Peyer's patch (tissue), 4 donors: ENCODE results near the gene ADAMTS16. TPM values are rescaled to one million over a fixed set of nuclear protein-coding genes. Genes with fewer than 3 reads are reported as not detected.

ENCODE experiments used
- DNase-seq, 3 donors: peaks; one replicate each; pipeline ENCODE4 v3.0.0-alpha.2; 2017 to 2019
- H3K27ac ChIP-seq, 4 donors: fragments of 200-600 bp; sonication (generic); one replicate each; pipeline ENCODE4 v1.5.1; 2016 to 2019
- H3K27me3 ChIP-seq, 2 donors: fragments of 200-600 bp; sonication (generic); one replicate each; pipeline ENCODE4 v1.5.1; 2019
- H3K36me3 ChIP-seq, 3 donors: fragments of 200-600 bp; sonication (generic); one replicate each; pipeline ENCODE4 v1.5.1; 2016 to 2019
- H3K4me1 ChIP-seq, 4 donors: fragments of 200-600 bp; sonication (generic); one replicate each; pipeline ENCODE4 v1.5.1; 2016 to 2019
- H3K4me3 ChIP-seq, 4 donors: fragments of 200-600 bp; sonication (generic); 1 replicate in 3 of 4; 2 replicates in 1 of 4; pipeline ENCODE4 v1.5.1; 2016 to 2019; ENCODE audit warnings: mild to moderate bottlenecking in 1 of 4
- H3K9me3 ChIP-seq, 4 donors: fragments of 200-600 bp; sonication (generic); one replicate each; pipeline ENCODE4 v1.5.1; 2016 to 2019; ENCODE audit warnings: mild to moderate bottlenecking in 1 of 4
- CTCF ChIP-seq, 6 experiments: fragments of 450-650 bp in 4 of 6; fragments of 200-600 bp in 2 of 6; sonication (generic) in 1 of 6; IDR thresholded peaks; one replicate each; pipeline ENCODE4 v1.5.1; 2017 to 2019; ENCODE audit warnings: antibody characterized with exemption in 6 of 6, mild to moderate bottlenecking in 3 of 6, moderate library complexity in 1 of 6
- POLR2A ChIP-seq, 2 donors: fragments of 450-650 bp; IDR thresholded peaks; one replicate each; pipeline ENCODE4 v1.5.1; 2017; ENCODE audit warnings: antibody characterized with exemption in 2 of 2, mild to moderate bottlenecking in 2 of 2, moderate library complexity in 2 of 2
- total RNA-seq, 4 donors: library from RNA; depleted of rRNA; stranded (reverse); fragments of >200 nt; gene quantifications; one replicate each; pipeline ENCODE4 v1.1.0, GENCODE V29; 2016

The ADAMTS16 gene
- total RNA-seq, 4 donors from 2014 or later: 1.7 TPM; not detected in 3

- H3K4me3 ChIP-seq: no peak overlapping the region
- H3K27me3 ChIP-seq: no peaks in the 10 kb centered on the region
- no peaks in the 10 kb centered on the region for H3K36me3 ChIP-seq
- H3K4me1 ChIP-seq: no peaks in the 10 kb centered on the region
- no peaks in the 10 kb centered on the region for H3K9me3 ChIP-seq
- TF ChIP-seq CTCF (IDR thresholded peaks at IDR 0.05): no peak
- no peak for TF ChIP-seq POLR2A (IDR thresholded peaks at IDR 0.05)
- no peak overlapping the region for H3K27ac ChIP-seq
- no peak for DNase-seq
Measured at GRCh38 chr5:5181650-5182324, 41.7 kb downstream of the ADAMTS16 start.

- H3K36me3 ChIP-seq: no peaks in the 10 kb centered on the region
- no peak overlapping the region for H3K4me3 ChIP-seq
- no peak for TF ChIP-seq POLR2A (IDR thresholded peaks at IDR 0.05)
- TF ChIP-seq CTCF (IDR thresholded peaks at IDR 0.05): no peak
- no peaks in the 10 kb centered on the region for H3K27me3 ChIP-seq
- no peak for DNase-seq
- no peaks in the 10 kb centered on the region for H3K4me1 ChIP-seq
- H3K9me3 ChIP-seq: no peaks in the 10 kb centered on the region
- no peak overlapping the region for H3K27ac ChIP-seq
Measured at GRCh38 chr5:5182508-5183188, 42.5 kb downstream of the ADAMTS16 start.

GRCh38 chr5:5183189-5183699 lies 43.1 kb downstream of the ADAMTS16 start:
- Histone ChIP-seq H3K4me1 (no peaks in the 10 kb centered on the region), H3K4me3 (no peak overlapping the region), H3K27ac (no peak overlapping the region), H3K9me3 (no peaks in the 10 kb centered on the region), H3K36me3 (no peaks in the 10 kb centered on the region), H3K27me3 (no peaks in the 10 kb centered on the region)
- no peak for TF ChIP-seq POLR2A (IDR thresholded peaks at IDR 0.05)
- no peak for TF ChIP-seq CTCF (IDR thresholded peaks at IDR 0.05)
- no peak for DNase-seq

- no peak for DNase-seq
- Histone ChIP-seq H3K4me3 (no peak overlapping the region), H3K27me3 (no peaks in the 10 kb centered on the region), H3K27ac (no peak overlapping the region), H3K4me1 (no peaks in the 10 kb centered on the region), H3K36me3 (no peaks in the 10 kb centered on the region), H3K9me3 (no peaks in the 10 kb centered on the region)
- TF ChIP-seq CTCF (IDR thresholded peaks at IDR 0.05) (no peak), POLR2A (IDR thresholded peaks at IDR 0.05) (no peak)
Measured at GRCh38 chr5:5183933-5184332, 43.8 kb downstream of the ADAMTS16 start.

GRCh38 chr5:5188376-5189050 lies 48.4 kb downstream of the ADAMTS16 start:
- no peaks in the 10 kb centered on the region for H3K27me3 ChIP-seq
- no peak for TF ChIP-seq CTCF (IDR thresholded peaks at IDR 0.05)
- H3K9me3 ChIP-seq: no peaks in the 10 kb centered on the region
- H3K4me1 ChIP-seq: no peaks in the 10 kb centered on the region
- DNase-seq: no peak
- no peaks in the 10 kb centered on the region for H3K36me3 ChIP-seq
- H3K4me3 ChIP-seq: no peak overlapping the region
- no peak overlapping the region for H3K27ac ChIP-seq
